SK-N-MC (cell line): ENCODE measurements around the gene CENPA.
"Not testable (repeated sequence)": the region's sequence is repeated elsewhere in the genome, so short reads cannot be mapped to it uniquely, and the experiment has no call there.

Source experiments
- DNase-seq: peaks from one replicate; pipeline ENCODE4 v3.0.0-alpha.2; 2011; ENCODE audit warnings: low read depth, low spot score
- H3K27ac ChIP-seq: fragments of 200-600 bp; sonication (generic); 2 replicates; pipeline ENCODE4 v1.5.1; 2016; ENCODE audit warnings: mixed run types
- H3K36me3 ChIP-seq: fragments of 200-600 bp; sonication (generic); 2 replicates; pipeline ENCODE4 v1.6.1; 2017; ENCODE audit warnings: antibody characterized with exemption, low read length, mixed read lengths; ENCODE audit not compliant: insufficient read depth
- H3K4me3 ChIP-seq: fragments of 200-600 bp; sonication (generic); 2 replicates; pipeline ENCODE4 v1.5.1; 2016
- H3K9ac ChIP-seq: fragments of 200-600 bp; sonication (generic); 2 replicates; pipeline ENCODE4 v1.8.0; 2017; ENCODE audit warnings: mixed run types, mixed read lengths; ENCODE audit not compliant: insufficient read length
- H3K9me3 ChIP-seq: fragments of 200-600 bp; sonication (generic); 2 replicates; pipeline ENCODE4 v1.6.1; 2017; ENCODE audit warnings: low read depth, mild to moderate bottlenecking, antibody characterized with exemption, low read length, moderate library complexity, mixed read lengths
- EZH2 ChIP-seq: fragments of 200-600 bp; sonication (generic); IDR thresholded peaks from one replicate; pipeline ENCODE4 v1.6.1; 2017; ENCODE audit warnings: antibody characterized with exemption
- FOXP2 ChIP-seq: optimal IDR thresholded peaks from 2 replicates; pipeline ENCODE3; 2011; ENCODE audit warnings: mild to moderate bottlenecking, moderate library complexity; ENCODE audit not compliant: insufficient read depth; ENCODE audit errors: extremely low read length, control extremely low read depth
- POLR2AphosphoS5 ChIP-seq: IDR thresholded peaks from 2 replicates; pipeline ENCODE4 v1.6.1; 2012; ENCODE audit warnings: mild to moderate bottlenecking, low read depth, low read length, borderline replicate concordance

The CENPA gene

GRCh38 chr2:26744953-26745352 is 40.9 kb upstream of the CENPA start:
- TF ChIP-seq FOXP2 = no peak
- TF ChIP-seq EZH2 = no peak
- no peak for TF ChIP-seq POLR2AphosphoS5
- no peak overlapping the region for H3K27ac ChIP-seq
- H3K9me3 ChIP-seq = no peaks in the 10 kb centered on the region
- DNase-seq = no peak
- no peak overlapping the region for H3K4me3 ChIP-seq
- H3K9ac ChIP-seq = no peak overlapping the region
- H3K36me3 ChIP-seq = no peaks in the 10 kb centered on the region

- DNase-seq = peak; percentile 60
- TF ChIP-seq EZH2 (no peak), POLR2AphosphoS5 (no peak), FOXP2 (no peak)
- no peak overlapping the region for H3K27ac ChIP-seq
- no peaks in the 10 kb centered on the region for H3K36me3 ChIP-seq
- H3K9ac ChIP-seq = no peak overlapping the region
- H3K4me3 ChIP-seq = no peak overlapping the region
- H3K9me3 ChIP-seq = no peaks in the 10 kb centered on the region
Observed at GRCh38 chr2:26745609-26746327, 40.1 kb upstream of the CENPA start.

GRCh38 chr2:26746934-26747333 is 38.9 kb upstream of the CENPA start:
- H3K9me3 ChIP-seq = no peaks in the 10 kb centered on the region
- no peaks in the 10 kb centered on the region for H3K36me3 ChIP-seq
- TF ChIP-seq FOXP2 = no peak
- TF ChIP-seq EZH2 = no peak
- no peak for TF ChIP-seq POLR2AphosphoS5
- no peak overlapping the region for H3K4me3 ChIP-seq
- H3K27ac ChIP-seq = no peak overlapping the region
- no peak overlapping the region for H3K9ac ChIP-seq
- no peak for DNase-seq

GRCh38 chr2:26749787-26750420 is 36.0 kb upstream of the CENPA start:
- not testable (repeated sequence) for DNase-seq, H3K27ac ChIP-seq, H3K9ac ChIP-seq, H3K9me3 ChIP-seq, H3K4me3 ChIP-seq, H3K36me3 ChIP-seq

- not testable (repeated sequence) for H3K27ac ChIP-seq, DNase-seq, H3K4me3 ChIP-seq, H3K9me3 ChIP-seq, H3K36me3 ChIP-seq, H3K9ac ChIP-seq
Observed at GRCh38 chr2:26750467-26750866, 35.4 kb upstream of the CENPA start.

GRCh38 chr2:26752656-26753055 is 33.2 kb upstream of the CENPA start:
- Histone ChIP-seq H3K4me3 (peak overlapping the region; percentile 12), H3K9ac (no peak overlapping the region), H3K27ac (peak overlapping the region; percentile 55; the same call in 1 of the 2 replicates), H3K9me3 (no peaks in the 10 kb centered on the region), H3K36me3 (no peaks in the 10 kb centered on the region)
- TF ChIP-seq FOXP2 = no peak
- TF ChIP-seq POLR2AphosphoS5 = no peak
- no peak for TF ChIP-seq EZH2
- peak; percentile 60 for DNase-seq

- no peaks in the 10 kb centered on the region for H3K36me3 ChIP-seq
- no peak overlapping the region for H3K4me3 ChIP-seq
- DNase-seq = no peak
- no peak overlapping the region for H3K27ac ChIP-seq
- no peak overlapping the region for H3K9ac ChIP-seq
- H3K9me3 ChIP-seq = no peaks in the 10 kb centered on the region
- TF ChIP-seq FOXP2 = no peak
- TF ChIP-seq POLR2AphosphoS5 = no peak
- TF ChIP-seq EZH2 = no peak
Observed at GRCh38 chr2:26754539-26754938, 31.3 kb upstream of the CENPA start.

- no peak overlapping the region for H3K4me3 ChIP-seq
- H3K27ac ChIP-seq = no peak overlapping the region
- no peak overlapping the region for H3K9ac ChIP-seq
- H3K9me3 ChIP-seq = no peaks in the 10 kb centered on the region
- no peak for DNase-seq
- no peak for TF ChIP-seq POLR2AphosphoS5
- TF ChIP-seq EZH2 = no peak
- no peak for TF ChIP-seq FOXP2
- H3K36me3 ChIP-seq = no peaks in the 10 kb centered on the region
Observed at GRCh38 chr2:26754972-26755670, 30.7 kb upstream of the CENPA start.
